AG04449 (cell line): ENCODE measurements around the gene RNF220.

Experiments
- CTCF ChIA-PET: fragments of 350-600 bp; formaldehyde crosslinking; extraction: SDS; loops from one replicate; lab custom pipeline; 2021; ENCODE audit warnings: antibody characterized with exemption; lab: Yijun Ruan, JAX
- POLR2A ChIA-PET: fragments of 400-600, 350-600 bp; formaldehyde crosslinking; extraction: SDS; loops from one replicate; lab custom pipeline; 2020; ENCODE audit warnings: antibody characterized with exemption, inconsistent platforms; lab: Yijun Ruan, JAX
- DNase-seq: peaks from one replicate; pipeline ENCODE4 v3.0.0-alpha.2; 2010; ENCODE audit warnings: low read depth, low spot score
- H3K4me3 ChIP-seq: 2 replicates; pipeline ENCODE4 v1.5.1; 2011; ENCODE audit warnings: low read depth, mild to moderate bottlenecking, control low read depth, low read length
- TF ChIP-seq, protein P1 (sequence below): IDR thresholded peaks from one replicate; pipeline ENCODE4 v1.5.1; 2011; ENCODE audit warnings: mild to moderate bottlenecking, moderate library complexity, low read length, control low read depth, inconsistent platforms; ENCODE audit not compliant: insufficient read depth; ENCODE audit errors: missing control alignments

The RNF220 gene

GRCh38 chr1:44641126-44642102 is 236.4 kb downstream of the RNF220 start:
- H3K4me3 ChIP-seq: no peak overlapping the region
- no peak for DNase-seq
- TF ChIP-seq, protein P1, sequence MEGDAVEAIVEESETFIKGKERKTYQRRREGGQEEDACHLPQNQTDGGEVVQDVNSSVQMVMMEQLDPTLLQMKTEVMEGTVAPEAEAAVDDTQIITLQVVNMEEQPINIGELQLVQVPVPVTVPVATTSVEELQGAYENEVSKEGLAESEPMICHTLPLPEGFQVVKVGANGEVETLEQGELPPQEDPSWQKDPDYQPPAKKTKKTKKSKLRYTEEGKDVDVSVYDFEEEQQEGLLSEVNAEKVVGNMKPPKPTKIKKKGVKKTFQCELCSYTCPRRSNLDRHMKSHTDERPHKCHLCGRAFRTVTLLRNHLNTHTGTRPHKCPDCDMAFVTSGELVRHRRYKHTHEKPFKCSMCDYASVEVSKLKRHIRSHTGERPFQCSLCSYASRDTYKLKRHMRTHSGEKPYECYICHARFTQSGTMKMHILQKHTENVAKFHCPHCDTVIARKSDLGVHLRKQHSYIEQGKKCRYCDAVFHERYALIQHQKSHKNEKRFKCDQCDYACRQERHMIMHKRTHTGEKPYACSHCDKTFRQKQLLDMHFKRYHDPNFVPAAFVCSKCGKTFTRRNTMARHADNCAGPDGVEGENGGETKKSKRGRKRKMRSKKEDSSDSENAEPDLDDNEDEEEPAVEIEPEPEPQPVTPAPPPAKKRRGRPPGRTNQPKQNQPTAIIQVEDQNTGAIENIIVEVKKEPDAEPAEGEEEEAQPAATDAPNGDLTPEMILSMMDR: no peak
- ChIA-PET CTCF (interaction anchor here (1.2 to 17.6 kb wide), 7 partner anchors 9 to 423 kb away, joined by 3 to 462 read pairs (median 9); no protein-coding TSS in a partner anchor), POLR2A (interaction anchor here (0.9 to 1.2 kb wide), 2 partner anchors 9 to 418 kb away, joined by 3 to 11 read pairs; no protein-coding TSS in a partner anchor)

GRCh38 chr1:44642255-44642654 is 237.2 kb downstream of the RNF220 start:
- TF ChIP-seq, protein P1: no peak
- CTCF ChIA-PET: interaction anchor here (0.8 to 17.6 kb wide), 8 partner anchors 9 to 424 kb away, joined by 3 to 462 read pairs (median 7); no protein-coding TSS in a partner anchor

DNA sequence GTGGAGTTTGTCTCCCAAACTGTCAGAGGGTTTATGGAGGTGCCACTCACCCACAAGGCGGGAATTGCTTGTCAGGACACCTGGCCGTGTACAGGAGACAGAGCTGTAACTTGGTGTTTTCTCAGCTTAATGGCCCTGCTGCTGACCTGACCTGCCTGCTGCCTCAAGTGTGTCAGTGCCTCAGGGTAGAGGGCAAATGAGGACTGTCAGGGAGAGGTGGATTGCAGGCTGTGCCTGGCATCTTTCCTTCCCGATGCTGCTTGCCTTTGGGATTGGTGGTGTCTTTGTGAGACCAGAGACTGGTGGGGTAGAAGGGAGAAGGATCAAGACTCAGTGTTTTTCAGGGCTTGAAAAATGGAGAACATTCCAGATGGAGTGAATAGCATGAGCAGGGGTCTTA is 237.9 kb downstream of the RNF220 start:
- POLR2A ChIA-PET: interaction anchor here (0.6 kb wide), 1 partner anchor 11 kb away, joined by 3 read pairs; no protein-coding TSS in a partner anchor
- H3K4me3 ChIP-seq: no peak overlapping the region
- TF ChIP-seq, protein P1: no peak
- no peak for DNase-seq
- CTCF ChIA-PET: interaction anchor here (0.8 to 17.6 kb wide), 8 partner anchors 9 to 425 kb away, joined by 3 to 462 read pairs (median 7); no protein-coding TSS in a partner anchor

More at GRCh38 chr1:44642255-44642654, 237.2 kb downstream of the RNF220 start:
- POLR2A ChIA-PET: interaction anchor here (0.9 to 1.2 kb wide), 2 partner anchors 10 to 419 kb away, joined by 3 to 11 read pairs; no protein-coding TSS in a partner anchor
- DNase-seq: no peak
- H3K4me3 ChIP-seq: no peak overlapping the region

DNA sequence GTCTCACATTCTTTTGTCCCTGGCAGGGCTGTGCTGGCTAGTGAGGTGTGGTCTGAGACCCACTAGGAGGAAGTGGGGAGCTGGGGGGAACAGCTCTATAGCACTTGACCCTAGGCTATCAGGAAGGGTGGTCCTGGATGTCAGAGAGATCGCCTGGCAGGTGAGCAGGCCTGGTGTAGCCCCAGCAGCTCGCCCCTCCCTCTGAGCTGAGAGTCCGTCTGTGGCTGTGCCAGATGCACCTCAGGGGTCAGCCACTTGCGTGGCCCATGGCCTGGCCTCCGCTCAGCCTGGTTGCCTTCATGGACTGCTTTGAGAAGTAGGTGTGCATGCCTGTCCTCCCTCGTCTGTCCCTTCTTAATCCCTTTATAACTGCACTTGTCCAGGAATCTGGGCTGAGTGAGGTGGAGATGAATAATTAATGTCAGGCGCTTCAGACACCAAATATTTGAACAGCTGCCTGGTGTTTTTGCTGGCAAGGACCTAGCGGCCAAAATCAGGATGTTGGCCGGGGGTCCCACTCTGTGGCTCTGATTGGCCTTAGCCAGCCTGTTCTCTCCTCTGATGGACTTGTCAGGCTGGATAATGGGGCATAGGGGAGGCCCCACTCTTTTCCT is 238.8 kb downstream of the RNF220 start:
- ChIA-PET POLR2A (interaction anchor here (0.6 kb wide), 1 partner anchor 12 kb away, joined by 3 read pairs; no protein-coding TSS in a partner anchor), CTCF (interaction anchor here (0.8 to 17.6 kb wide), 4 partner anchors 8 to 38 kb away, joined by 3 to 462 read pairs (median 130); no protein-coding TSS in a partner anchor)
- no peak overlapping the region for H3K4me3 ChIP-seq
- TF ChIP-seq, protein P1: no peak
- no peak for DNase-seq

GRCh38 chr1:44644806-44645205 is 239.8 kb downstream of the RNF220 start:
- POLR2A ChIA-PET: no interaction called here
- CTCF ChIA-PET: interaction anchor here (4.2 to 17.6 kb wide), 3 partner anchors 7 to 39 kb away, joined by 15 to 462 read pairs (median 245); no protein-coding TSS in a partner anchor
- DNase-seq: no peak
- TF ChIP-seq, protein P1: no peak
- H3K4me3 ChIP-seq: no peak overlapping the region
